ENCODE data around the gene C1orf53.

C1orf53 gene

DNA sequence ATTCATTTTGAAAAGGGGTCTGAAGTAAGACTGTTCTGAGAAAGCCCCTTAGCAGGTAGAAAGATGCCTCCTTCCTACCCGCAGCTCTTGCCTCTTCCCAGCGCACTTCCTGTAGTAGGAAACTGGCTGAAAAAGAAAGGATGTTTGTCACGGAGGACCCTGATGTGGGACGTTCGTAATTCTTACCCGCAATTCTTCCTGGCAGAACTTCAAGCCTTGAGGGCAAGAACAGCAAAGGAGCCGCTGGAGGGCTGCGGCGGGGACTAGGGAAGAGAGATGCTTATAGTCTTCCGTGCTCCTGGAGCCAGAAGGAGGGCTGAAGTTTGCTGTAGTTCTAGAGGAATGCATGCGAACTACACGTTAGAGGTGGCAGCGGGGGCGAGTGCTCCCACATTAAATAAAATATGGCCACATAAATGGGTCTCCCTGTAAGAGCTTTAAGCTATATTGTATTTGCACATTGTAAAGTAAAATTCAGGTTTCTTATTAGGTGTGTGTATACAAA lies 6.3 kb downstream of the C1orf53 start:
- no peak for DNase-seq (ENCODE audit: low read depth)

DNA sequence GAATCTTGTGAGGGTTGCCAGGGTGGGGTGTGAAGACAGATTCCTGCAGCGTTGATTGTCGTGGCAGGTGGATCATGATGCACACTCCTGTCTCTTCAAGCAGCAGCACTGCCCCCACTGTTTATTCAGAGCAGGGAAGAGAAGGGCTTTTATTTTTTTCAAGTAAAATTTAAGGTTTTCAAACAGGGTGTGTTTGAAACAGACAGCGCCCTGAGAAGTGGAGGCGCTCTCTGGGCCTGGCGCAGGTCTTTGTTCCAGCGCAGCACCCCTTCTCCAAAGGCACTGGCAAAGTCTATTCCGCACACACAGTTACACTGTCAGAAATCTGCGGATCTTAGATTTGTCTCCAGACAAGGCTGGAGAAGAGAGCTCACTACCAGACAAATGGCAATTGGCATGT lies 7.0 kb downstream of the C1orf53 start:
- no peak for DNase-seq (ENCODE audit: low read depth)

DNA sequence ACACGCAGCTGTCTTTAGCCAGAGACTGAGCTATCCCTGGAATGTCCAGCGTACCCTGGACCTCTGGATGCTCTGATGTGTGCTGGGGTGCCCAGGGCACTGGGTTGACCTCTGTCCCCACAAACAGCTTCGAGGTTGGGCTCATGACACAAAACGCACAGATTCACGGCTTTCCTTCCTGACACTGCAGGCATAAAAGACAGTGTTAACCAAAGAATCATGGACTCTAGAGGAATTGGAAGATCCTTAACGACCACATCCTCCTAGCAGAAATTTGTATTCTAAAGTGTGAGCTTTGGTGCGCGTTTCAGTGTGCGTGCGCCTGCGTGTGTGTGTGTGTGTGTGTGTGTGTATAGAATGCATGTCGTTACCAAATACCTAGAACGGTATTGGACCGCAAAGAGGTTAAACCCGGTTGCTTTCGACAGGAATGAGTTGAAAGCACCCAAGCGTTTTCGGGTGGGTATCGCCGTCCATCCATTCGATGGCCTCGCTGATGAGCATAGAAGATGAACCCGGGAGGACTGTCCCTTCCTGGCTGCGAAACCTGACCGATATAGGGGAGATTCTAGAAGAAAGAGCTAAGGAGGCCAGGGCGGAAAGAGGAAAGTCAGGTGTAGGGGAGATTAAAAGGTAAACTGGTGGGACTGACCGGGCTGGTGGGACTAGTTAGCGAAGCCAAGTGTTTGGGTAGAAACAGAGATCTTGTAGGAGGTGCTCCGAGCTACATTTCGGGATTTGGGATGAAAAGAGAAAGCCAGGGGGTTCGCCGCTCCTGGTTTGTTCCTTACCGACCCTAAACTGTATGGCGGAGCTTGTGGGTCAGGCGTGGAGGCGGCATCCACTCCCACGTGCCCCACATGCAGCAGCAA lies 7.9 kb downstream of the C1orf53 start:
- DNase-seq (ENCODE audit: low read depth) = no peak

GRCh38 chr1:197911111-197911856 lies 8.9 kb downstream of the C1orf53 start:
- no peak for DNase-seq (ENCODE audit: low read depth)

- no peak for DNase-seq (ENCODE audit: low read depth)
Measured at GRCh38 chr1:197911857-197912696, 9.6 kb downstream of the C1orf53 start.

- no peak for DNase-seq (ENCODE audit: low read depth)
Measured at GRCh38 chr1:197912739-197913494, 10.5 kb downstream of the C1orf53 start.

- DNase-seq (ENCODE audit: low read depth) = no peak
Measured at GRCh38 chr1:197913495-197914276, 11.3 kb downstream of the C1orf53 start.

GRCh38 chr1:197914510-197914909 lies 12.1 kb downstream of the C1orf53 start:
- DNase-seq (ENCODE audit: low read depth) = no peak

- no peak for DNase-seq (ENCODE audit: low read depth)
Measured at GRCh38 chr1:197915260-197915861, 12.9 kb downstream of the C1orf53 start.

GRCh38 chr1:197915862-197916499 lies 13.6 kb downstream of the C1orf53 start:
- DNase-seq (ENCODE audit: low read depth) = peak; percentile 40

GRCh38 chr1:197916500-197916983 lies 14.1 kb downstream of the C1orf53 start:
- DNase-seq (ENCODE audit: low read depth) = no peak

DNA sequence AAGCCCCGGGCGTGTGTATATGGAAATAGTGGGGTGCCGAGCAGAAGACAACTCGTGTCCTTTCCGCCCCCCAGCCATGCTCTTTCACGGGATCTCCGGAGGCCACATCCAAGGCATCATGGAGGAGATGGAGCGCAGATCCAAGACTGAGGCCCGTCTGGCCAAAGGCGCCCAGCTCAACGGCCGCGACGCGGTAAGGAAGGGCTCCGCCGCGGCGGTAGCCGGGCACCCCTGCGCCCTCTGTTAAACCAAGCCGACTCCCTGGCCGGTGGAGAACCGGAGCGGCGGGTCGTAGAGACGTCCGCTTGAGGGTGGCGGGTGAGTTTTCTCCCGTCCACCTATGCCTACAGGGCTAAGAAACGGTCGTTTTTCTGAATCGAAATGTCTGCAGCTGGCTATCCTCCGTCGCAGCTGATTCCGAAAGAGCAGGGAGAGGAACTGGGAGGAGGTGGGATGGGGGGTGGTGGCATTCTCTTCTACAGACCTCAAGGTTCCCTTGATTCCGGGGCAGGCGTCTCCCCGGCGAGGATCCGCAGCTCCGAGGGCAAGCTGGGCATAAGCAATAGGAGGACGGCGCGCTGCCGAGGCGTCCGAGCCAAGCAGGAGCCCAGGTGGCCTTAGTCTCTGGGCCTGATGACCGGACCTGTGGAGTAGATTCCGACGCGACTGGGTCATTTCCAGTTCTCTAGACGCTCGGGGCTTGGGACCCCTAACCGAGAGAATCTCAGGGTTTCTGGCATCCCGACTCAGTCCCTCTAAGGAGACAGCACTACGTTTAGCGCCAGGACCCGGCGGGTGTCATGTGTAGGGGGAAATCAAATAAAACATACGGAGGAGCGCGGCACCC lies 15.6 kb downstream of the C1orf53 start:
- DNase-seq (ENCODE audit: low read depth) = no peak

DNA sequence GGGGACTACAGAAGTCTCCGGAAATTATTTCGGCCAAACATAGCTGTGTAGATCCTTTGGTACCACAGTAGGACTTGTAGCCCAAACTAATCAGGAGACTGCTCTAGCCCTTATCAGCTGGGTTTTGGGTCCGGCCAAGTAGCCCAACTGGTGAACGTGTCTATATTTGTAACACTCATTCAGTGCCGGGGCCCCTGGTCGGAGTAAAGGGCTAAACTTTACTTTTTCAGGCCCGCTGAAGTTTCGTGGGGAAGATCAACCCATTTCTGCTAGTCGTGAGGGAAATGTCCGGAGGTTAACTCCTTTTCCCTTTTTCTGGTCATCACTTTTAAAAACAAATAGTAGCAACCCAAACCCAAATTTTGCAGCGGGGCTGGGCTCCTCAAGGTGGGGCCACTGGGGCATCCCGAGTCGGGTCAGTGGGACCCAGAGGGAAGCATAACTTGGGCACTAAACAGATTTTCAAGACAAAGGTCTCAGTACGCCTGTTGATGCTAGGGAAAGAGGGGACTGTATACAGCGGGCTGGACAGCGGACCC lies 16.4 kb downstream of the C1orf53 start:
- no peak for DNase-seq (ENCODE audit: low read depth)

GRCh38 chr1:197919346-197920066 lies 17.1 kb downstream of the C1orf53 start:
- DNase-seq (ENCODE audit: low read depth) = no peak

DNA sequence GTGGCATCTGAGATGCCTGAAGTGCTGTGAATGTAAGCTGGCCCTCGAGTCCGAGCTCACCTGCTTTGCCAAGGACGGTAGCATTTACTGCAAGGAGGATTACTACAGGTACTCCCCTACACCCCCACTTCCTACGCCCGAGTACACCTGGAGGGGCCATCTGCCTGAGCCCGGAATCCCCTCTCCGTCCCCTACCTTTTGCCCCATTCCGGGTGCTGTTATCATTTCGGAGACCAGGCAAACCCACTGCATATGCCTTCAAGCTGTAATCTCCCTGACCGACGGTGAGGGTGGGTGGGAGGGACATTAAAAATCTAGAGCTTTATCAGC lies 17.6 kb downstream of the C1orf53 start:
- no peak for DNase-seq (ENCODE audit: low read depth)

- DNase-seq (ENCODE audit: low read depth) = no peak
Measured at GRCh38 chr1:197920414-197921117, 18.1 kb downstream of the C1orf53 start.

Measured in stromal cell of bone marrow (primary cell).